GM18861 (cell line): ENCODE data around the gene IQCK.
A peak's percentile ranks its signal among the peaks of the same experiment; 100 is the strongest.

Experiments used
- ATAC-seq: cut with Tn5 transposase; IDR thresholded peaks from one replicate; pipeline ENCODE4 v1.9.1; 2021; ENCODE audit not compliant: unreplicated experiment

The IQCK gene

GRCh38 chr16:19907161-19907992 lies 189.3 kb downstream of the IQCK start:
- ATAC-seq, result peak; percentile 73
